IPS DF 6.9 (cell line): Measurements from ENCODE around the gene LATS2.

Experiments used
- DNase-seq: peaks from one replicate; pipeline ENCODE4 v3.0.0-alpha.2; 2013; ENCODE audit warnings: low read depth, low spot score
- H3K27ac ChIP-seq: one replicate; pipeline ENCODE4 v1.5.1; 2013; ENCODE audit warnings: low read length, control low read depth
- H3K27me3 ChIP-seq: 2 replicates; pipeline ENCODE4 v1.6.1; 2013; ENCODE audit warnings: mild to moderate bottlenecking, low read length; ENCODE audit not compliant: control insufficient read depth, insufficient read depth
- H3K36me3 ChIP-seq: 2 replicates; pipeline ENCODE4 v1.6.1; 2013; ENCODE audit warnings: low read length; ENCODE audit not compliant: control insufficient read depth, insufficient read depth
- H3K4me1 ChIP-seq: 2 replicates; pipeline ENCODE4 v1.6.1; 2013; ENCODE audit warnings: low read length; ENCODE audit not compliant: control insufficient read depth, insufficient read depth
- H3K4me3 ChIP-seq: 2 replicates; pipeline ENCODE4 v1.5.1; 2013; ENCODE audit warnings: mild to moderate bottlenecking, low read length
- H3K9me3 ChIP-seq: 2 replicates; pipeline ENCODE4 v1.6.1; 2013; ENCODE audit warnings: low read length, inconsistent platforms; ENCODE audit not compliant: control insufficient read depth, insufficient read depth
- WGBS: extraction: QIAGEN DNeasy Blood & Tissue Kit; methylation state at CpG from one replicate; pipeline ENCODE4 v1.1.7; 2013; ENCODE audit warnings: mixed read lengths, missing lambda C conversion rate; ENCODE audit not compliant: insufficient read length, insufficient coverage; 5-methylcytosine and 5-hydroxymethylcytosine counted together

LATS2 gene

GRCh38 chr13:21033856-21034602, 27.4 kb downstream of the LATS2 start:
- Histone ChIP-seq H3K36me3 (no peaks in the 10 kb centered on the region), H3K27me3 (no peaks in the 10 kb centered on the region), H3K27ac (no peak overlapping the region), H3K4me3 (no peak overlapping the region), H3K4me1 (0 out of 2 replicates have a peak, but pooled peaks cover 2% of the 10 kb centered on the region), H3K9me3 (no peaks in the 10 kb centered on the region)
- no peak for DNase-seq
- whole genome bisulfite sequencing = no CpG with 5 or more reads among the region's 13 CpGs

DNA sequence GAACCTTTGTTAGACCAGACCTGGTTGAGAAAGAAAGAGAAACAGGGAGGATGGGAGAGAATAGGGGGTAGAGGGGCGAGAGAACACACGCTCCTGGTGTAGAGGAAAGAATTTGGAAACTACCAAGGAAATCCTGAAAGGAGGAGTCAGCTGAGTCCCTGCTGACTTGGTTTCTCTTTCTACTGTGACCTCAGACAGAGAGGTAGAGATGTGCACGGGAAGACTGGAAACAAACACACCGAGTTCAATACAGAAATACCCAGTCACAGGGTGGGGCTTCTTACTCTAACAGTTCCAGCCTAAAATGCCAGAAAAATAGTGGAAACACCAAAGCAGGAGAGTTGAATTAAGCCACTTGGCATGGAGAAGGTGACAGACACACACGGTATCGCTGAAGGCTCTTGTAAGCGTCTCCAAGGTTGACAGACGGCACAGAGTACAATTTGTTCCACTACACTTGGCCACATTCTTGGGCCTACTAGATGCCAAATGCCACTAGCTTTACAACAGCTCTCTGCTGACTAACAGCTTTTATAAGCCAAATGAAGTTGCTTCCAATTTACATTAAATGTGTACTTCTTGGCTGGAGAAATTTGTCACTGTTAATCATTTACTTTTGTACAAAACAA, 28.1 kb downstream of the LATS2 start:
- no peak for DNase-seq
- Histone ChIP-seq H3K4me1 (0 out of 2 replicates have a peak, but pooled peaks cover 2% of the 10 kb centered on the region), H3K4me3 (no peak overlapping the region)

GRCh38 chr13:21032656-21033055, 28.7 kb downstream of the LATS2 start:
- Histone ChIP-seq H3K36me3 (no peaks in the 10 kb centered on the region), H3K4me3 (no peak overlapping the region), H3K27ac (no peak overlapping the region), H3K27me3 (no peaks in the 10 kb centered on the region), H3K4me1 (0 out of 2 replicates have a peak, but pooled peaks cover 2% of the 10 kb centered on the region), H3K9me3 (no peaks in the 10 kb centered on the region)
- WGBS = no CpG with 5 or more reads among the region's 10 CpGs
- no peak for DNase-seq

More for the DNA sequence above, 28.1 kb downstream of the LATS2 start:
- Histone ChIP-seq H3K9me3 (no peaks in the 10 kb centered on the region), H3K27me3 (no peaks in the 10 kb centered on the region), H3K27ac (no peak overlapping the region), H3K36me3 (no peaks in the 10 kb centered on the region)
- WGBS = no CpG with 5 or more reads among the region's 8 CpGs

DNA sequence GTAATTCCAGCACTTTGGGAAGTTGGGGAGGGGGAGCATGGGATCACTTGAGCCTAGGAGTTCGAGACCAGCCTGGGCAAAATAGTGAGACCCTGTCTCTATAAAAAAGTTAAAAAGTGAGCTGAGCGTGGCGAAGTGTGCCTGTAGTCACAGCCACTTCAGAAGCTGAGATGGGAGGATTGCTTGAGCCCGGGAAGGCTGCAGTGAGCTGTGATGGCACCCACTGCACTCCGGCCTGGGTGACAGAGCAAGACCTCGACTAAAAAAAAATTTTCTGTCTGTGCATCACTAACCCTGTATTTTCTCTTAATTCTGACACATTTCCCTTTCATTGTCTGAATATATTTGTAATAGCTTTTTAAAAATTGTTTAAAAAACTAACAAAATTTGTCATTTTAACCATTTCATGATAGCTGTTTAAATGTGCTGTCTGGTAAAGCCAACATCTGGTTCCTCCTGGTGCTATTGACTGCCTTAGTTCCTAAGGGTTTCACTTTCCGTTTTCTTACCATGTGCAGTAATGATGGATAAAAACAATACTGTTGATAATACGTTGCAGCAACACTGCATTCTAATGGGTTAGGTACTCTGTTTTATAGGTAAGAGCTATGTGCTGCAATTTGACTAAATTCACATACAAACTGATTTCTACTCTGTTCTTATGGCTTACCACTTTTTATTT, 29.7 kb downstream of the LATS2 start:
- DNase-seq = no peak
- Histone ChIP-seq H3K27me3 (no peaks in the 10 kb centered on the region), H3K9me3 (no peaks in the 10 kb centered on the region), H3K4me3 (no peak overlapping the region), H3K36me3 (no peaks in the 10 kb centered on the region), H3K27ac (no peak overlapping the region), H3K4me1 (0 out of 2 replicates have a peak, but pooled peaks cover 2% of the 10 kb centered on the region)
- no CpG with 5 or more reads among the region's 8 CpGs for WGBS

- no peak overlapping the region for H3K4me3 ChIP-seq
- no peaks in the 10 kb centered on the region for H3K27me3 ChIP-seq
- no peaks in the 10 kb centered on the region for H3K9me3 ChIP-seq
- no peaks in the 10 kb centered on the region for H3K36me3 ChIP-seq
- H3K27ac ChIP-seq = no peak overlapping the region
- no CpG with 5 or more reads among the region's 6 CpGs for WGBS
- H3K4me1 ChIP-seq = no peaks in the 10 kb centered on the region; the same call in 1 of the 2 replicates
- DNase-seq = no peak
Measured at GRCh38 chr13:21025539-21025938, 35.8 kb downstream of the LATS2 start.

GRCh38 chr13:21022056-21022979, 39.1 kb downstream of the LATS2 start:
- WGBS = no CpG with 5 or more reads among the region's 11 CpGs
- Histone ChIP-seq H3K27ac (no peak overlapping the region), H3K9me3 (no peaks in the 10 kb centered on the region), H3K4me3 (no peak overlapping the region), H3K27me3 (no peaks in the 10 kb centered on the region), H3K36me3 (no peaks in the 10 kb centered on the region), H3K4me1 (no peaks in the 10 kb centered on the region; the same call in 1 of the 2 replicates)
- no peak for DNase-seq

DNA sequence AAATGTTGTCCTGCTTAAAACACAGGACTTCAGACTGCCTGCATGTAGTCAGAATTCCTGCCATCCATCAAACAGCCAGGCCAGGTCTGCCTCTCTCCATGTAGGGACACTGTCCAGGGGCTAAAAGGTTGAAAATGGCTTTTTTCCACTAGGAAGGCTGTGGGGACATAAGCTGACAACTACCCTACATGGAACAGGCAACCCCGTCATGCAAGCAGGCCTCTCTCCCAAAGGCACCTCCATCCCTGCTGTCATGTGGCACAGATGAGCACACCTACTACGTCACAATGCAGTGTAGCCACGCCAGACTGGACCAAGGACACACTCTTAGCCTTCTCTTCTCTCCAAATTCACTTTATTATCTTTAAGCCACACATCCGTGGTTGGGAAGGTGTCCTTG, 40.8 kb downstream of the LATS2 start:
- no peak overlapping the region for H3K27ac ChIP-seq
- H3K4me1 ChIP-seq = no peaks in the 10 kb centered on the region; the same call in 1 of the 2 replicates
- H3K27me3 ChIP-seq = no peaks in the 10 kb centered on the region
- no peaks in the 10 kb centered on the region for H3K9me3 ChIP-seq
- no CpG with 5 or more reads among the region's 4 CpGs for WGBS
- no peak overlapping the region for H3K4me3 ChIP-seq
- no peaks in the 10 kb centered on the region for H3K36me3 ChIP-seq
- DNase-seq = no peak

- no peak for DNase-seq
- no CpG with 5 or more reads among the region's 5 CpGs for WGBS
- Histone ChIP-seq H3K36me3 (no peaks in the 10 kb centered on the region), H3K9me3 (no peaks in the 10 kb centered on the region), H3K4me3 (no peak overlapping the region), H3K4me1 (no peaks in the 10 kb centered on the region), H3K27me3 (no peaks in the 10 kb centered on the region), H3K27ac (no peak overlapping the region)
Measured at GRCh38 chr13:21020176-21020575, 41.2 kb downstream of the LATS2 start.

DNA sequence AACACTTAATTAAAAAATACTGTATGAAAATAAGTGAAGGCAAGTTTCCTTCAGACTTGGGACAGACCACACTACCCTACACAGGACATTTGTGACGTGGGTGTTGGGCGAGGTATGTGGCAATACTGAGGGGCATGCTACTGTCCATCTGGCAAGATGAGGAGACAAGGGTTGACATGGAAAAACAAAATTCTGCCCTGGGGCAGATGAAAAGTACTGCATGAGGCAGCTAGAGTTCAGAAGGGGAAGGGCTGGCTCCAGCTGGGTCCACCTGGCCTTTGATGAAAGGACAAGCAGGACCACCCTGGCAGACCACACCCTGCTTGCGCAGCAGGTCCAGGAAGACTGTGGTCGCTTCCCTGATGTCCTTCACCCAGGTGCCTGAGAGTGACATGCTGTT, 43.2 kb downstream of the LATS2 start:
- WGBS = no CpG with 5 or more reads among the region's 4 CpGs
- Histone ChIP-seq H3K27me3 (no peaks in the 10 kb centered on the region), H3K36me3 (no peaks in the 10 kb centered on the region), H3K4me1 (no peaks in the 10 kb centered on the region), H3K4me3 (no peak overlapping the region), H3K27ac (no peak overlapping the region), H3K9me3 (no peaks in the 10 kb centered on the region)
- no peak for DNase-seq

GRCh38 chr13:21016487-21016886, 44.9 kb downstream of the LATS2 start:
- no peaks in the 10 kb centered on the region for H3K27me3 ChIP-seq
- no peaks in the 10 kb centered on the region for H3K9me3 ChIP-seq
- H3K27ac ChIP-seq = no peak overlapping the region
- no peak overlapping the region for H3K4me3 ChIP-seq
- DNase-seq = no peak
- no CpG with 5 or more reads among the region's 4 CpGs for WGBS
- no peaks in the 10 kb centered on the region for H3K36me3 ChIP-seq
- H3K4me1 ChIP-seq = no peaks in the 10 kb centered on the region
